Adrenal gland (tissue), 12 donors: ENCODE results near the gene CEACAM19. TPM values are rescaled to one million over a fixed set of nuclear protein-coding genes. Genes with fewer than 3 reads are reported as not detected.
A peak's percentile ranks its signal among the peaks of the same experiment; 100 is the strongest.

Source experiments
- DNase-seq, 7 donors: peaks; one replicate each; pipeline ENCODE4 v3.0.0-alpha.2; 2019 to 2020
- H3K27ac ChIP-seq, 5 donors: fragments of 200-600 bp; sonication (generic) in 4 of 5; 1 replicate in 3 of 5; 2 replicates in 2 of 5; pipeline versions ENCODE4 v1.5.1 to v1.8.0; 2016 to 2020; ENCODE audit warnings: mild to moderate bottlenecking in 1 of 5
- H3K27me3 ChIP-seq: fragments of 200-600 bp; 2 replicates; pipeline ENCODE4 v1.8.0; 2021
- H3K36me3 ChIP-seq, 2 donors: fragments of 200-600 bp; replicated peaks in 1 of 2; 1 replicate in 1 of 2; 2 replicates in 1 of 2; pipeline versions ENCODE4 v1.5.1 to v1.8.0; 2018 to 2022
- H3K4me1 ChIP-seq, 2 donors: fragments of 200-600 bp; replicated peaks in 1 of 2; 1 replicate in 1 of 2; 2 replicates in 1 of 2; pipeline versions ENCODE4 v1.5.1 to v1.8.0; 2018 to 2021
- H3K4me3 ChIP-seq, 4 donors: fragments of 200-600 bp; sonication (generic) in 3 of 4; one replicate each; pipeline ENCODE4 v1.5.1; 2016 to 2018
- H3K9me3 ChIP-seq, 3 donors: fragments of 200-600 bp; sonication (generic) in 1 of 3; replicated peaks in 1 of 3; 1 replicate in 2 of 3; 2 replicates in 1 of 3; pipeline versions ENCODE4 v1.5.1 to v1.8.0; 2016 to 2021
- POLR2A ChIP-seq, 2 donors: fragments of 450-650 bp; IDR thresholded peaks; one replicate each; pipeline ENCODE4 v1.6.1; 2017; ENCODE audit warnings: antibody characterized with exemption in 2 of 2, mild to moderate bottlenecking in 2 of 2, moderate library complexity in 1 of 2
- WGBS, 4 donors: extraction: QIAGEN DNeasy Blood & Tissue Kit in 2 of 4; methylation state at CpG; one replicate each; pipeline versions ENCODE4 v1.1.5 to v1.1.7; 2013 to 2017; 5-methylcytosine and 5-hydroxymethylcytosine counted together
- intact Hi-C, 2 donors: fragments of 100-400 bp; cut with DNase I; formaldehyde crosslinking; loops; one replicate each; pipeline versions ENCODE4 v1.14.1 to v1.15.0; 2022 to 2023
- polyA plus RNA-seq, 3 donors: library from polyadenylated mRNA; stranded (reverse); fragments of 200-250 nt in 2 of 3; fragments of 350-450 nt in 1 of 3; fragmentation: Illumina TruSeq in 1 of 3; extraction: RNeasy Lipid Tissue Mini Kit (QIAGEN cat#74804) in 1 of 3; gene quantifications; one replicate each; pipeline ENCODE4 v1.2.3, GENCODE V29; 2013 to 2014
- total RNA-seq, 9 donors: library from RNA; depleted of rRNA in 4 of 9; stranded (reverse); fragments of >200 nt in 4 of 9; fragments of 120-200 nt in 1 of 9; fragmentation: NEBNext Ultra II Directional in 1 of 9; extraction: Animal tissue kit (Norgen Biotek cat#: 25700) in 1 of 9; gene quantifications; one replicate each; pipeline versions ENCODE4 v1.1.0 to v1.2.4, GENCODE V29; 2013 to 2023
- TF ChIP-seq, protein P1 (sequence below), 6 experiments: fragments of 450-650 bp in 4 of 6; fragments of 200-600 bp in 2 of 6; sonication (generic) in 1 of 6; IDR thresholded peaks; 1 replicate in 5 of 6; 2 replicates in 1 of 6; pipeline versions ENCODE4 v1.5.1 to v1.8.0; 2016 to 2021; ENCODE audit warnings: antibody characterized with exemption in 6 of 6, mild to moderate bottlenecking in 2 of 6, moderate library complexity in 1 of 6
- donor health status: healthy with polysubstance abuse.
- donor health status: Bipolar disorder and iron deficiency.
- donor health status: DM: yes; HTN: yes; CAD: no.
- donor health status: DM: no; HTN: no; CAD: no.
- donor health status: DM: no; HTN: no; CAD: no.
- donor health status: DM: yes; HTN: yes; CAD: no.

Gene CEACAM19
- total and polyA plus RNA-seq, 12 donors: 1.6 to 38.2 (median 3.4) TPM

DNA sequence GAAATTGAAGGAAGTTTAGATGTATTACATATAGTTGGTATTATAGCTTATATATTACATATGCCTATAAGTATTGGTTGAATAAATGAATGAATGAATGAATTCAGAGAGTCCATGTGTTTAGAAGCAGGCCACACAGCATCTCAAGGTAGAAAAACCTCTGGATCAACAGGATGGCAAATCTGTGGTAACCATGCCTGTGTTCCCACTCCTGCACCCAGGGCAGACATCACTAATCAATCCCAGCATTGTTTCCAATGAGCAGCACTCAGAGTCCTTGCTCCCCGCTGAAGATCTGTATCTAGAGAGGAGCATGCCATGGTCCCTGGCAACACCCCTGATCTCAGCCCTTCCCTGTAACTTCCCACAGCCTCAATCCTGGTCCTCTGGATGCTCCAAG is 944 bp downstream of the CEACAM19 start:
- intact Hi-C loops: no loop called here
- Histone ChIP-seq H3K27ac (no peak overlapping the region), H3K9me3 (no peaks in the 10 kb centered on the region), H3K4me3 (no peak overlapping the region), H3K4me1 (peaks cover 0 to 3% of the 10 kb centered on the region in 2 donors), H3K36me3 (no peaks in the 10 kb centered on the region), H3K27me3 (no peaks in the 10 kb centered on the region)
- 64 to 87% (median 70%) methylated on average over 1 of the region's 1 CpG for WGBS, 4 donors
- TF ChIP-seq, protein P1, sequence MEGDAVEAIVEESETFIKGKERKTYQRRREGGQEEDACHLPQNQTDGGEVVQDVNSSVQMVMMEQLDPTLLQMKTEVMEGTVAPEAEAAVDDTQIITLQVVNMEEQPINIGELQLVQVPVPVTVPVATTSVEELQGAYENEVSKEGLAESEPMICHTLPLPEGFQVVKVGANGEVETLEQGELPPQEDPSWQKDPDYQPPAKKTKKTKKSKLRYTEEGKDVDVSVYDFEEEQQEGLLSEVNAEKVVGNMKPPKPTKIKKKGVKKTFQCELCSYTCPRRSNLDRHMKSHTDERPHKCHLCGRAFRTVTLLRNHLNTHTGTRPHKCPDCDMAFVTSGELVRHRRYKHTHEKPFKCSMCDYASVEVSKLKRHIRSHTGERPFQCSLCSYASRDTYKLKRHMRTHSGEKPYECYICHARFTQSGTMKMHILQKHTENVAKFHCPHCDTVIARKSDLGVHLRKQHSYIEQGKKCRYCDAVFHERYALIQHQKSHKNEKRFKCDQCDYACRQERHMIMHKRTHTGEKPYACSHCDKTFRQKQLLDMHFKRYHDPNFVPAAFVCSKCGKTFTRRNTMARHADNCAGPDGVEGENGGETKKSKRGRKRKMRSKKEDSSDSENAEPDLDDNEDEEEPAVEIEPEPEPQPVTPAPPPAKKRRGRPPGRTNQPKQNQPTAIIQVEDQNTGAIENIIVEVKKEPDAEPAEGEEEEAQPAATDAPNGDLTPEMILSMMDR (IDR thresholded peaks at IDR 0.05): no peak
- TF ChIP-seq POLR2A (IDR thresholded peaks at IDR 0.05): no peak
- DNase-seq: no peak

DNA sequence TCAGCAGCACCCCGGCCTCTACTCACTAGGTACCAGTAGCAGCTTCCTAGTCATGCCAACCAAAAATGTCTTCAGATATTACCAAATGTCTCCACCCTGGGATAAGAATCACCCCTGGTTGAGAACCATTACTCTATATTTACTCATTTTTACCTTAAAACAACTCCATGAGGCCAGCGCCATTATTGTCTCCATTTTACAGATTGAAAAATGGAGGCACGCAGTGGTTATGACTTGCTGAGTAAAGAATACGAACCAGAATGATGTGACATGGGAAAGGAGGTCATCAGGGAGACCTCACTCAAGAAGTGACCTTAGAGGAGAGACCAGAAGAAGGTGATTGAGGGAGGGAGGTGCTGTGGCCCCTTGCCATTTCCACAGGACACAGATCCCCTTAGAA is 2.2 kb downstream of the CEACAM19 start:
- intact Hi-C loops: no loop called here
- 80 to 94% (median 92%) methylated on average over 3 to 4 of the region's 4 CpGs for WGBS, 4 donors
- H3K27ac ChIP-seq: no peak overlapping the region

DNA sequence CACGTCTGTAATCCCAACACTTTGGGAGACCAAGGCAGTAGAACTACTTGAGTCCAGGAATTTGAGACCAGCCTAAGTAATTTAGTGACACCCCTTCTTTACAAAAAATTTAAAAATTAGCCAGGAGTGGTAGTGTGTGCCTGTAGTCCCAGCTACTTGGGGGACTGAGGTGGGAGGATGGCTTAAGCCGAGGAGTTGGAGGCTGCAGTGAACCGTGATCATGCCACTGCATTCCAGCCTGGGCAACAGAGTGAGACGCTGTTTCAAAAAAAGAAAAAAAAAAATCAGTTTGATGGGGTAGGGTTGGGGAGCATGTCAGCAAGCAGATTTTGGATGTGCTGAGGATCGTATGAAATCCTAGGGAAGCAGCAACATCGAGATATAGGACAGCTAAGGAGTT is 4.2 kb downstream of the CEACAM19 start:
- H3K27me3 ChIP-seq: no peaks in the 10 kb centered on the region
- 94 to 95% (median 94%) methylated on average over 6 of the region's 6 CpGs for WGBS, 4 donors
- DNase-seq: no peak
- no peaks in the 10 kb centered on the region for H3K9me3 ChIP-seq
- H3K27ac ChIP-seq: no peak overlapping the region
- TF ChIP-seq, protein P1 (IDR thresholded peaks at IDR 0.05): no peak
- no peak for TF ChIP-seq POLR2A (IDR thresholded peaks at IDR 0.05)
- no peaks in the 10 kb centered on the region for H3K36me3 ChIP-seq
- H3K4me3 ChIP-seq: no peak overlapping the region
- peaks cover 0 to 8% of the 10 kb centered on the region in 2 donors for H3K4me1 ChIP-seq
- intact Hi-C loops: no loop called here

More for the DNA sequence above, 2.2 kb downstream of the CEACAM19 start:
- H3K27me3 ChIP-seq: no peaks in the 10 kb centered on the region
- no peaks in the 10 kb centered on the region for H3K9me3 ChIP-seq
- DNase-seq: no peak
- no peaks in the 10 kb centered on the region for H3K36me3 ChIP-seq
- no peak for TF ChIP-seq POLR2A (IDR thresholded peaks at IDR 0.05)
- TF ChIP-seq, protein P1 (IDR thresholded peaks at IDR 0.05): no peak
- peaks cover 0 to 8% of the 10 kb centered on the region in 2 donors for H3K4me1 ChIP-seq
- H3K4me3 ChIP-seq: no peak overlapping the region

DNA sequence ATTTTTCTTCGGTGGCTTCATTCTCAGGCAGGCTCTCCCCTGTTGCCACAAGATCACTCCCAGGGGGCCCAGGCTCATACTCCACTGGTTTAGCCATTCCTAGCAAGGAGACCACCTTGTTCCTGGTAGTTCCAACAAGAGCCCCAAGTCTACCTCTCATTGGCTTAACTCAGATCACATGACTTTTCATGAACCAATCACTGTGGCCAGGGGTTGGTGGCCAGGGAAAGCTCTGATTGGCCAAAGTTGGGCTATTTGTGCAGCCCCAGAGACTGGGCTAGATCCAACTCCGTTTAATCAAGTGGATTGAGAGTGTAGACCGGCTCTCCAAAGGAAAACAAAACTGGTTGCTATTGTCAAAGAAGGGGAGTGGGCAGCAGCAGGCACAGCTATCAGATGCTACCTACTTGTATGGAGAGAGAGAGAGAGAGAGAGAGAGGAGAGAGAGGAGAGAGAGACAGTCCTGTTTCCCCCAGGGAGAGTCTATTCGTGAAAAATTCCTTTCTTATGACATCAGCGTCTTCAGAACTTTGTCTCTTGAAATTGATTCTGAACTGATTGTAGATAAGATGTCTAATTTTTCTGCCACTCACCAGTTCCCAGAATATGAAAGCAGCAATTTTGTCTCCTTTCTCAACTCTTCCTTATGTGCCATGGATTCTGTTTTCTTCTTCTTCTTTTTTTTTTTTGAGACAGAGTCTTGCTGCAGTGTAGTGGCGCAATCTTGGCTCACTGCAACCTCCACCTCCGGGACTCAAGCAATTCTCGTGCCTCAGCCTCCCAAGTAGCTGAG is 5.9 kb downstream of the CEACAM19 start:
- no peaks in the 10 kb centered on the region for H3K36me3 ChIP-seq
- H3K4me3 ChIP-seq: peak overlapping the region in 1 of 4 donors; percentile 1
- no peaks in the 10 kb centered on the region for H3K27me3 ChIP-seq
- no peak for TF ChIP-seq POLR2A (IDR thresholded peaks at IDR 0.05)
- TF ChIP-seq, protein P1 (IDR thresholded peaks at IDR 0.05): peak in 1 of 6 experiments; percentile 18
- intact Hi-C loops: no loop called here
- H3K27ac ChIP-seq: peak overlapping the region; percentile 19 to 83 (median 60)
- H3K9me3 ChIP-seq: no peaks in the 10 kb centered on the region
- 39 to 47% (median 40%) methylated on average over 8 of the region's 8 CpGs for WGBS, 4 donors
- peaks cover 0 to 8% of the 10 kb centered on the region in 2 donors for H3K4me1 ChIP-seq
- peak in 6 of 7 donors; percentile 47 to 76 (median 71) for DNase-seq
